ENCODE data around the gene WIPI1. TPM values are rescaled to one million over a fixed set of nuclear protein-coding genes. Genes with fewer than 3 reads are reported as not detected.
A peak's percentile ranks its signal among the peaks of the same experiment; 100 is the strongest.

The WIPI1 gene
- total RNA-seq, 2 donors from 2014 or later: 54.2 to 58.3 TPM

- peaks cover 0 to 3% of the 10 kb centered on the region in 2 donors for H3K4me1 ChIP-seq (ENCODE audit: control insufficient read depth in 1 of 2, low read depth in 2 of 2)
- DNase-seq (ENCODE audit: low spot score) (no peak), ATAC-seq (ENCODE audit: insufficient number of reproducible peaks, low FRiP score, low read depth) (no peak)
- H3K9me3 ChIP-seq: no peaks in the 10 kb centered on the region
- TF ChIP-seq CTCF (IDR thresholded peaks at IDR 0.05): no peak
- no peaks in the 10 kb centered on the region for H3K27me3 ChIP-seq (replicated peaks; ENCODE audit: insufficient read depth)
- H3K27ac ChIP-seq: no peak overlapping the region
- no peak overlapping the region for H3K4me3 ChIP-seq
- H3K36me3 ChIP-seq: no peaks in the 10 kb centered on the region
Observed at GRCh38 chr17:68484458-68484857, 27.2 kb upstream of the WIPI1 start.

- Histone ChIP-seq H3K27me3 (replicated peaks; ENCODE audit: insufficient read depth) (no peaks in the 10 kb centered on the region), H3K4me3 (no peak overlapping the region), H3K9me3 (no peaks in the 10 kb centered on the region), H3K27ac (no peak overlapping the region), H3K4me1 (ENCODE audit: control insufficient read depth in 1 of 2, low read depth in 2 of 2) (peaks cover 0 to 19% of the 10 kb centered on the region in 2 donors), H3K36me3 (no peaks in the 10 kb centered on the region)
- TF ChIP-seq CTCF (IDR thresholded peaks at IDR 0.05): no peak
- ATAC-seq (ENCODE audit: insufficient number of reproducible peaks, low FRiP score, low read depth) (no peak), DNase-seq (ENCODE audit: low spot score) (no peak)
Observed at GRCh38 chr17:68482576-68483041, 25.3 kb upstream of the WIPI1 start.

GRCh38 chr17:68480885-68481284, 23.6 kb upstream of the WIPI1 start:
- DNase-seq (ENCODE audit: low spot score) (no peak), ATAC-seq (ENCODE audit: insufficient number of reproducible peaks, low FRiP score, low read depth) (no peak)
- no peak for TF ChIP-seq CTCF (IDR thresholded peaks at IDR 0.05)
- H3K4me3 ChIP-seq: no peak overlapping the region
- H3K4me1 ChIP-seq (ENCODE audit: control insufficient read depth in 1 of 2, low read depth in 2 of 2): peaks cover 0 to 25% of the 10 kb centered on the region in 2 donors
- H3K27ac ChIP-seq: no peak overlapping the region
- no peaks in the 10 kb centered on the region for H3K27me3 ChIP-seq (replicated peaks; ENCODE audit: insufficient read depth)
- H3K9me3 ChIP-seq: no peaks in the 10 kb centered on the region
- H3K36me3 ChIP-seq: no peaks in the 10 kb centered on the region

GRCh38 chr17:68470961-68471360, 13.7 kb upstream of the WIPI1 start:
- Histone ChIP-seq H3K9me3 (no peaks in the 10 kb centered on the region), H3K36me3 (no peaks in the 10 kb centered on the region), H3K4me3 (no peak overlapping the region), H3K4me1 (ENCODE audit: control insufficient read depth in 1 of 2, low read depth in 2 of 2) (peaks cover 0 to 10% of the 10 kb centered on the region in 2 donors), H3K27ac (no peak overlapping the region), H3K27me3 (replicated peaks; ENCODE audit: insufficient read depth) (no peaks in the 10 kb centered on the region)
- ATAC-seq (ENCODE audit: insufficient number of reproducible peaks, low FRiP score, low read depth) (no peak), DNase-seq (ENCODE audit: low spot score) (no peak)
- TF ChIP-seq CTCF (IDR thresholded peaks at IDR 0.05): no peak

GRCh38 chr17:68468788-68469187, 11.5 kb upstream of the WIPI1 start:
- DNase-seq (ENCODE audit: low spot score): no peak
- Histone ChIP-seq H3K27ac (peak overlapping the region; percentile 24 to 61), H3K36me3 (no peaks in the 10 kb centered on the region), H3K9me3 (no peaks in the 10 kb centered on the region), H3K4me3 (no peak overlapping the region), H3K27me3 (replicated peaks; ENCODE audit: insufficient read depth) (no peaks in the 10 kb centered on the region), H3K4me1 (ENCODE audit: control insufficient read depth in 1 of 2, low read depth in 2 of 2) (peaks cover 0 to 10% of the 10 kb centered on the region in 2 donors)
- no peak for ATAC-seq (ENCODE audit: insufficient number of reproducible peaks, low FRiP score, low read depth)
- no peak for TF ChIP-seq CTCF (IDR thresholded peaks at IDR 0.05)
